LHCN-M2 (cell line): Measurements from ENCODE around the gene KRT2. TPM values are rescaled to one million over a fixed set of nuclear protein-coding genes. Genes with fewer than 3 reads are reported as not detected.
A peak's percentile ranks its signal among the peaks of the same experiment; 100 is the strongest.

Experiments
- DNase-seq: peaks from one replicate; pipeline ENCODE4 v3.0.0-alpha.2; 2012; ENCODE audit warnings: low read depth
- total RNA-seq: library from RNA; depleted of rRNA; stranded (reverse); fragments of >200 nt; gene quantifications from 2 replicates; pipeline ENCODE4 v1.2.3, GENCODE V29; 2014

Gene KRT2
- total RNA-seq, 1 experiment from 2014 or later, result not detected

- DNase-seq, result no peak
These were observed 15.5 kb upstream of the KRT2 start for GRCh38 chr12:52667509-52667908.

- DNase-seq, result no peak
These were observed 14.5 kb upstream of the KRT2 start for GRCh38 chr12:52666471-52666870.

- no peak for DNase-seq
These were observed 11.4 kb upstream of the KRT2 start for GRCh38 chr12:52663420-52663819.

- DNase-seq, result no peak
These were observed 10.9 kb upstream of the KRT2 start for GRCh38 chr12:52662918-52663229.

- DNase-seq, result no peak
These were observed 10.3 kb upstream of the KRT2 start for GRCh38 chr12:52662093-52662917.

- no peak for DNase-seq
These were observed 9.7 kb upstream of the KRT2 start for GRCh38 chr12:52661668-52662067.

- DNase-seq, result no peak
These were observed 9.0 kb upstream of the KRT2 start for GRCh38 chr12:52660934-52661499.

- DNase-seq, result no peak
These were observed 7.9 kb upstream of the KRT2 start for GRCh38 chr12:52659951-52660350.

GRCh38 chr12:52659395-52659794, 7.4 kb upstream of the KRT2 start:
- no peak for DNase-seq

- no peak for DNase-seq
These were observed 6.2 kb upstream of the KRT2 start for GRCh38 chr12:52658196-52658595.

- no peak for DNase-seq
These were observed 5.4 kb upstream of the KRT2 start for GRCh38 chr12:52657250-52657902.

GRCh38 chr12:52656616-52657015, 4.6 kb upstream of the KRT2 start:
- no peak for DNase-seq

- DNase-seq, result no peak
These were observed 3.7 kb upstream of the KRT2 start for GRCh38 chr12:52655720-52656124.

GRCh38 chr12:52655251-52655650, 3.2 kb upstream of the KRT2 start:
- no peak for DNase-seq

GRCh38 chr12:52650520-52651081, 1.4 kb downstream of the KRT2 start:
- DNase-seq, result peak; percentile 4

- no peak for DNase-seq
These were observed 2.9 kb downstream of the KRT2 start for GRCh38 chr12:52649066-52649465.

GRCh38 chr12:52648012-52648550, 3.9 kb downstream of the KRT2 start:
- DNase-seq, result no peak

- DNase-seq, result no peak
These were observed 4.4 kb downstream of the KRT2 start for GRCh38 chr12:52647601-52648000.

- no peak for DNase-seq
These were observed 5.4 kb downstream of the KRT2 start for GRCh38 chr12:52646613-52647012.

GRCh38 chr12:52645982-52646381, 6.0 kb downstream of the KRT2 start:
- DNase-seq, result no peak

GRCh38 chr12:52645120-52645761, 6.8 kb downstream of the KRT2 start:
- no peak for DNase-seq

- DNase-seq, result no peak
These were observed 8.0 kb downstream of the KRT2 start for GRCh38 chr12:52644078-52644415.
